GM18870 (cell line): ENCODE results near the gene LRRC27.
A peak's percentile ranks its signal among the peaks of the same experiment; 100 is the strongest.
"Not testable (repeated sequence)": the region's sequence is repeated elsewhere in the genome, so short reads cannot be mapped to it uniquely, and the experiment has no call there.

Experiments
- ATAC-seq: cut with Tn5 transposase; IDR thresholded peaks from one replicate; pipeline ENCODE4 v1.9.1; 2021; ENCODE audit warnings: moderate library complexity; ENCODE audit not compliant: unreplicated experiment

LRRC27 gene

GRCh38 chr10:132331601-132332432 is at the start of gene LRRC27:
TSS of gene LRRC27 (plus strand) at chr10:132332193. CDS start at chr10:132333525, 1,332 bp downstream.
- ATAC-seq: peak; percentile 45

- ATAC-seq: no peak
Measured at GRCh38 chr10:132282667-132283603, 49.1 kb upstream of the LRRC27 start.

- no peak for ATAC-seq
Measured at GRCh38 chr10:132283604-132284382, 48.2 kb upstream of the LRRC27 start.

DNA sequence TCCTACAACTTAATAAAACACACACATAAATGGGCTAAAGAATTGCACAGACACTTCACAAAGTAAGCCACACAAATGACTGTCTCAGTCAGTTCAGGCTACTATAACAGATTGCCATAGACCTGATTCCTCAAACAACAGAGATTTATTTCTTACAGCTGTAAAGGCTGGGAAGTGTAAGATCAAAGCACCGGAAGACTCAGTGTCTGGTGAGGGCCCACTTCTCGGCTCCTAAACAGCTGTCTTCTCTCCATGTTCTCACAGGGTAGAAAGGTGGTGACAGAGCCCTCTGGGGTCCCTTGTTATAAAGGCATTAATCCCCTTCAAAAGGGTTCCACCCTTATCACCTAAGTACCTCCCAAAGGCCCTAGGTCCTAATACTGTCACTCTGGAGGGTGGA is 42.6 kb upstream of the LRRC27 start:
- no peak for ATAC-seq

GRCh38 chr10:132290631-132291030 is 41.4 kb upstream of the LRRC27 start:
- ATAC-seq: no peak

- ATAC-seq: no peak
Measured at GRCh38 chr10:132291826-132292225, 40.2 kb upstream of the LRRC27 start.

- no peak for ATAC-seq
Measured at GRCh38 chr10:132292287-132293200, 39.4 kb upstream of the LRRC27 start.

DNA sequence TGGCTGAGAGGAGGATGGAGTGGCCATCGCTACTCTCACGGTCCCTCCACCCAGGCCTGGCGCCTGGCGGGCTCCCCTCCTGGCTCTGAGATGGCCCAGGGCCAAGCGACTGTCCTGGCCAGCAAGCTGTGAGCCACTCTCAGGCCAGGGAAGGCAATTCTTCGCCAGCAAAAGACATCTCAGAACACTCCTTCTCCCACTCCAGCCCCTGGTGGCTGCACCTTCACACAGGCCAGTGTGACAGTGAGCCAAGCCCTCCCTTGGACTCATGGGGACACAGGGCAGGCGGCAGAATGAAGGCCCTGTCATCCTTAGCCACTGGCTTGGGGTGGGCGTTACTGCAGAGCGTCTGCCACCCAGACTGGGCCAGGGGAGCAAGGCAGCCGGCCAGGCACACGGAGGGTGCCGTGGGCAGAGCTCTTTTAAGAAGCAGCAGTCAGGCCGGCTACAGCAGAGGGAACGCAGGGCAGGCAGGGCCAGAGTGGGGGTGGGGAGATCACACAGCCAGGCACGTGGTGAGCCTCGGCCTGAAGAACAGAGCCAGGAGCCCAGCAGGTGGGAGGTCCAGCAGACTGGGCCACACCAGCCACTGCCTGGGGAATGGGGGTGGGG is 38.7 kb upstream of the LRRC27 start:
- no peak for ATAC-seq

GRCh38 chr10:132293813-132294520 is 38.0 kb upstream of the LRRC27 start:
- no peak for ATAC-seq

DNA sequence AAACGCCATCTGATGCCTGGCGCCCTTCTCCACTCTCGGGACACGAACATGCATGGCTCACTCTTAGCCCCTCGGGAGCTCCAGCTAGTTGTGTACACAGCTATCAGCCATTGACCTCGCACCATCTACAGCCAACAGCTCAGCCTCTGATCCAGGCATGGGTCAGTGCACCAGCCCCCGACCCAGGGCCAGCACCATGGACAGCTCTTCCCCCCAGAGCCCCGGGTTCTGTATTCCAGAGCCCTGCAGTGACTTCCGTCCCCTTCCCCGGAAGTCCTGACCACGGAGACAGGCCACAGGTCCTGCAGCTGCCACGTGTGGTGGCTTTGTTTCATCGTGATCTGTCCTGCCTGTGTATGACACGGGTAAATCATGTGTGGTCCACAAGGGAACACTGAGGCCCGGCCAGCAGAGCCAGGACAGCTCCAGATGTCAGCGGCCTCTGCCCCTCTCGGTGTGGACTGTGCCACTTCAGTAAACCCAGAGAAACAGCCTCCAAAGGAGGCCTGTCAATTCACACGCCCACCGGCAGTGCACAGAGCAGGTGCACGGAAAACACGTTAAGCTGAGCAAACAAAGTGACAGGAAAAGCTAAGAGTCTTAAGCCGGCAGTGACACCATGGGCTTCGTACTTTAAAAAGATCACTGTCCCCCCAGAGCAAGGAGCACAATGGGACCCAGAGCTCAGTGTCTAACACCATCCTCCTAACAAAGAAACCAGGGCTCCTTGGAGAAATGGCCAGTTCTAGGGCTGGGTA is 37.3 kb upstream of the LRRC27 start:
- ATAC-seq: no peak

- not testable (repeated sequence) for ATAC-seq
Measured at GRCh38 chr10:132295481-132295880, 36.5 kb upstream of the LRRC27 start.

DNA sequence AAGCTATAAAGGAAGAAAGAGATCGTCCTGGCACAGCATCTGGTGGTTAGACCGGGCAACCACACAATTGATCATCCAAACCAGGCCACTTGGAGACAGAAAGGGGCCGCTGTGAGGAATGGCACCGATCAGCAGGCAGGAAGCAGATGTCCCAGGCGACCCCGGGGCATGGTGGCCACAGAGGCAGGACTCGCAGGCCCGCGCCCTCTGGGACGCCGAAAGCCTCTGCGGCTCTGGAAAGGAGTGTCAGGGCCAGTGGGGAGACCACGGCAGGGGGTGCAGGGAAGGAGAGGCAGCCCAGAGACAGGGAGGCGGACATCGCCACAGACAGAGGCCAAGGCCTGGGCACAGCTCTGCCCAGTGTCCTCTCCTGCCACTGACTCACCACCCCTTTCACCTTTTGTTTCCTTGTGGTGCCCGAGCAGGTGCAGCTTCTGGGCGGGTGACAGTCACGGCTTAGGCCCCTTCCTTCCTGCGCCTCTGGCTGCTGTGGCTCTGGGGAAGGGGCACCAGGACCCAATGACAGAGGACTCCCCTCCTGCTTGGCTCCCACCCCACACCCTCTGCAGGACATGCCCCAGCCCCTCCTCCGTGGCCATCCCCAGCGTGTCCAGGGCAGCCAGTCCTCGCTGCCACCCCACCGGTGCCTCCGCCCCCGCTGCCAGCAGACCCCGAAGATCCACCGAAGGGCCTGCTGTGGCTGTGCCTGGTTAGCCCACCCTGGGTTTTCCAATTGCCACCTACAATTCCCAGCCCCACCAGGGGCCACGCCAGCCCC is 35.1 kb upstream of the LRRC27 start:
- ATAC-seq: no peak

- ATAC-seq: no peak
Measured at GRCh38 chr10:132297526-132297925, 34.5 kb upstream of the LRRC27 start.

- no peak for ATAC-seq
Measured at GRCh38 chr10:132298038-132298881, 33.7 kb upstream of the LRRC27 start.

- ATAC-seq: no peak
Measured at GRCh38 chr10:132299371-132300336, 32.3 kb upstream of the LRRC27 start.
